H9 (cell line): Measurements from ENCODE around the gene LARP1. TPM values are rescaled to one million over a fixed set of nuclear protein-coding genes. Genes with fewer than 3 reads are reported as not detected.

Source experiments
- DNase-seq: peaks from one replicate; pipeline ENCODE4 v3.0.0-alpha.2; 2017
- H2AFZ ChIP-seq: one replicate; pipeline ENCODE4 v1.6.1; 2013; ENCODE audit warnings: mild to moderate bottlenecking, low read length, control low read depth, moderate library complexity
- H2AK5ac ChIP-seq: 2 replicates; pipeline ENCODE4 v1.6.1; 2013; ENCODE audit warnings: low read length, control low read depth, mixed read lengths; ENCODE audit not compliant: insufficient read length
- H2BK120ac ChIP-seq: one replicate; pipeline ENCODE4 v1.6.1; 2013; ENCODE audit warnings: low read depth, mild to moderate bottlenecking, low read length, control low read depth, inconsistent platforms; ENCODE audit not compliant: poor library complexity, severe bottlenecking
- H2BK12ac ChIP-seq: 2 replicates; pipeline ENCODE4 v1.6.1; 2013; ENCODE audit warnings: low read length, control low read depth, mixed read lengths, low read depth; ENCODE audit not compliant: insufficient read length
- H2BK15ac ChIP-seq: 2 replicates; pipeline ENCODE4 v1.6.1; 2013; ENCODE audit warnings: low read depth, low read length, control low read depth
- H2BK20ac ChIP-seq: one replicate; pipeline ENCODE4 v1.6.1; 2013; ENCODE audit warnings: low read depth, mild to moderate bottlenecking, low read length, control low read depth, inconsistent platforms; ENCODE audit not compliant: poor library complexity, severe bottlenecking
- H2BK5ac ChIP-seq: 2 replicates; pipeline ENCODE4 v1.6.1; 2013; ENCODE audit warnings: low read length, control low read depth, mixed read lengths; ENCODE audit not compliant: insufficient read length
- H3K14ac ChIP-seq: 2 replicates; pipeline ENCODE4 v1.6.1; 2013; ENCODE audit warnings: low read length, control low read depth; ENCODE audit not compliant: insufficient read depth
- H3K18ac ChIP-seq: 2 replicates; pipeline ENCODE4 v1.6.1; 2013; ENCODE audit warnings: low read depth, mild to moderate bottlenecking, mixed read lengths, low read length, control low read depth; ENCODE audit not compliant: insufficient read length
- H3K23ac ChIP-seq: 2 replicates; pipeline ENCODE4 v1.6.1; 2013; ENCODE audit warnings: low read length, control low read depth, mixed read lengths, low read depth; ENCODE audit not compliant: insufficient read length
- H3K23me2 ChIP-seq: 2 replicates; pipeline ENCODE4 v1.6.1; 2013; ENCODE audit warnings: low read depth, mild to moderate bottlenecking, mixed read lengths, low read length, control low read depth; ENCODE audit not compliant: insufficient read length, poor library complexity, severe bottlenecking
- H3K27ac ChIP-seq: 2 replicates; pipeline ENCODE4 v1.5.1; 2013; ENCODE audit warnings: low read length, control low read depth, mixed read lengths, low read depth; ENCODE audit not compliant: insufficient read length
- H3K27me3 ChIP-seq: 2 replicates; pipeline ENCODE4 v1.6.1; 2013; ENCODE audit warnings: low read length, control low read depth, inconsistent platforms; ENCODE audit not compliant: insufficient read depth
- H3K4ac ChIP-seq: 2 replicates; pipeline ENCODE4 v1.6.1; 2013; ENCODE audit warnings: low read depth, mild to moderate bottlenecking, control low read depth, inconsistent platforms, low read length, moderate library complexity
- H3K4me1 ChIP-seq: 2 replicates; pipeline ENCODE4 v1.6.1; 2013; ENCODE audit warnings: low read length, control low read depth, inconsistent platforms; ENCODE audit not compliant: insufficient read depth
- H3K4me2 ChIP-seq: 2 replicates; pipeline ENCODE4 v1.6.1; 2013; ENCODE audit warnings: low read length, control low read depth, mixed read lengths; ENCODE audit not compliant: insufficient read length, insufficient read depth
- H3K56ac ChIP-seq: 2 replicates; pipeline ENCODE4 v1.6.1; 2013; ENCODE audit warnings: low read depth, mild to moderate bottlenecking, mixed read lengths, low read length, control low read depth; ENCODE audit not compliant: insufficient read length
- H3K79me1 ChIP-seq: 2 replicates; pipeline ENCODE4 v1.6.1; 2013; ENCODE audit warnings: low read depth, mild to moderate bottlenecking, moderate library complexity, low read length, control low read depth, inconsistent platforms; ENCODE audit not compliant: insufficient read depth, poor library complexity, severe bottlenecking
- H3K79me2 ChIP-seq: 2 replicates; pipeline ENCODE4 v1.6.1; 2013; ENCODE audit warnings: low read length, control low read depth, inconsistent platforms; ENCODE audit not compliant: insufficient read depth
- H3K9ac ChIP-seq: 2 replicates; pipeline ENCODE4 v1.6.1; 2013; ENCODE audit warnings: low read length, control low read depth, mixed read lengths; ENCODE audit not compliant: insufficient read length; ENCODE audit errors: extremely low read depth
- H3K9me3 ChIP-seq: one replicate; pipeline ENCODE4 v1.6.1; 2013; ENCODE audit warnings: low read depth, low read length, inconsistent platforms; ENCODE audit not compliant: control insufficient read depth
- H3T11ph ChIP-seq: one replicate; pipeline ENCODE4 v1.6.1; 2013; ENCODE audit warnings: mild to moderate bottlenecking, low read length, control low read depth, inconsistent platforms
- H4K20me1 ChIP-seq: one replicate; pipeline ENCODE4 v1.6.1; 2013; ENCODE audit not compliant: control insufficient read depth, insufficient read length, insufficient read depth
- H4K5ac ChIP-seq: 2 replicates; pipeline ENCODE4 v1.6.1; 2013; ENCODE audit warnings: low read depth, mild to moderate bottlenecking, mixed read lengths, low read length, control low read depth; ENCODE audit not compliant: insufficient read length
- H4K8ac ChIP-seq: replicated peaks from 2 replicates; pipeline ENCODE4 v1.6.1; 2013; ENCODE audit warnings: low read length, control low read depth, mixed read lengths, low read depth; ENCODE audit not compliant: insufficient read length
- H4K91ac ChIP-seq: 2 replicates; pipeline ENCODE4 v1.6.1; 2013; ENCODE audit warnings: low read depth, mild to moderate bottlenecking, moderate library complexity, mixed read lengths, low read length, control low read depth; ENCODE audit not compliant: insufficient read length
- H3K27ac Mint-ChIP-seq, 3 experiments: 2 replicates in 2 of 3; 3 replicates in 1 of 3; pipeline ENCODE4 v1.8.0; 2020 to 2021; ENCODE audit warnings: mixed read lengths in 3 of 3, mild to moderate bottlenecking in 1 of 3, moderate library complexity in 1 of 3
- H3K27me3 Mint-ChIP-seq: 2 replicates; pipeline ENCODE4 v1.8.0; 2021; ENCODE audit warnings: low read depth, mild to moderate bottlenecking, moderate library complexity, mixed read lengths
- H3K36me3 Mint-ChIP-seq, 3 experiments: 2 replicates in 2 of 3; 3 replicates in 1 of 3; pipeline ENCODE4 v1.8.0; 2020 to 2021; ENCODE audit warnings: low read depth in 3 of 3, mixed read lengths in 3 of 3; ENCODE audit not compliant: insufficient read depth in 1 of 3
- H3K4me1 Mint-ChIP-seq, 2 experiments: 2 replicates each; pipeline ENCODE4 v1.8.0; 2020; ENCODE audit warnings: mixed read lengths in 2 of 2
- H3K4me3 Mint-ChIP-seq, 2 experiments: 2 replicates in 1 of 2; 3 replicates in 1 of 2; pipeline ENCODE4 v1.8.0; 2020 to 2021; ENCODE audit warnings: mild to moderate bottlenecking in 2 of 2, mixed read lengths in 2 of 2, moderate library complexity in 1 of 2
- H3K9me3 Mint-ChIP-seq, 2 experiments: 2 replicates in 1 of 2; 3 replicates in 1 of 2; pipeline ENCODE4 v1.8.0; 2020; ENCODE audit warnings: mild to moderate bottlenecking in 2 of 2, mixed read lengths in 2 of 2, moderate library complexity in 1 of 2
- whole genome bisulfite sequencing: extraction: QIAGEN DNeasy Blood & Tissue Kit; methylation state at CpG from one replicate; pipeline ENCODE4 v1.1.7; 2013; ENCODE audit warnings: missing lambda C conversion rate, low lambda C conversion rate, mixed read lengths; ENCODE audit not compliant: insufficient read length; ENCODE audit errors: extremely low coverage; 5-methylcytosine and 5-hydroxymethylcytosine counted together
- total RNA-seq: library from RNA; stranded (reverse); gene quantifications from 2 replicates; pipeline ENCODE4 v1.2.1, GENCODE V29; 2021
- TF ChIP-seq, protein P1 (sequence below): fragments of 200-600 bp; sonication (generic); conservative IDR thresholded peaks from 3 replicates; pipeline ENCODE4 v1.8.0; 2021; ENCODE audit warnings: antibody characterized with exemption, mild to moderate bottlenecking

The LARP1 gene
- total RNA-seq, 1 experiment from 2014 or later, result 405 TPM

DNA sequence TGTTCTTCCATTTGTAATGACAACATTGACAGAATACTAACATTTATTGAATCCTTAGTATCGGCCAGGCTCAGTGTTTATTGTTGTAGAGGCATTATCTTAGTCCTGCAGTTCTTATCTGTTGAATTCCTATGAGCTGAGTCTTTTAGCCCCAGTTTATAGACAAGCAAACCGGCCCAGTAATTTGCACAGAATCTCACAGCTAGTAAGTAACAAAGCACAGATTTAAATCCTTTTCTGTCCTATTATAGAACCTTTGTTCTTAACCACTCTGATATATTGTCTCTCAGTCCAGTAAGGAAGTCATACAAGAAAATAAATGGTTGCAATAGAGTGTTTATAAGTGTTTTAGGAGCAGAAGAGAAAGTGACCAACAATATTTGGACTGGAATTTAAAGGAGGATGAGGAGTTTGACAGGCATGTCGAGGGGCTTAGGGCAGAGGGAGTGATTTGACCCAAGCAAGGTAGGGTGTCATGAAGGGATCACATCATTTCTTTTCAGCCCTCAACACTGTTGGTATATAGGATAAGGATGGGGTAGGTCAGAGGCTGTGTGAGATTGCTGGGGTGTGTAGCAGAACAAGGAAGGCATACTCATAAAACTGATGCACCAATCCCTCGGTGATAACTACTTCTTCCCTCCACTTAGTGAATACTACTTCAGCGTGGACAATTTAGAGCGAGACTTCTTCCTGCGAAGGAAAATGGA is 39.5 kb downstream of the LARP1 start:
- Histone ChIP-seq H3K9ac (no peak overlapping the region), H3K9me3 (no peaks in the 10 kb centered on the region), H4K91ac (no peak overlapping the region), H4K5ac (no peak overlapping the region), H3K4me1 (no peaks in the 10 kb centered on the region), H3K79me2 (peaks cover 1% of the 10 kb centered on the region; the same call in 1 of the 2 replicates), H3K27me3 (no peaks in the 10 kb centered on the region), H2BK15ac (no peak overlapping the region), H2AK5ac (no peak overlapping the region), H3K14ac (no peak overlapping the region), H2BK20ac (no peak overlapping the region), H3K4ac (no peak overlapping the region), H2BK120ac (no peak overlapping the region), H3K23me2 (no peaks in the 10 kb centered on the region), H4K20me1 (no peaks in the 10 kb centered on the region), H2BK5ac (no peak overlapping the region), H3T11ph (no peak overlapping the region), H2BK12ac (no peak overlapping the region), H2AFZ (no peak overlapping the region), H3K4me2 (no peak overlapping the region), H3K79me1 (peaks cover 7% of the 10 kb centered on the region), H3K56ac (no peak overlapping the region), H3K23ac (no peak overlapping the region), H3K18ac (no peak overlapping the region), H4K8ac (no peak overlapping the region), H3K27ac (no peak overlapping the region)
- Mint-ChIP-seq H3K27me3 (no peaks in the 10 kb centered on the region), H3K9me3 (no peaks in the 10 kb centered on the region), H3K27ac (peak overlapping the region in 1 of 3 experiments; percentile 11; a peak in 2 of 7 replicates), H3K36me3 (peaks cover 71 to 90% (median 87%) of the 10 kb centered on the region in 3 experiments; a peak in 6 of 7 replicates), H3K4me3 (no peak overlapping the region), H3K4me1 (no peaks in the 10 kb centered on the region)
- DNase-seq, result no peak
- TF ChIP-seq, protein P1, sequence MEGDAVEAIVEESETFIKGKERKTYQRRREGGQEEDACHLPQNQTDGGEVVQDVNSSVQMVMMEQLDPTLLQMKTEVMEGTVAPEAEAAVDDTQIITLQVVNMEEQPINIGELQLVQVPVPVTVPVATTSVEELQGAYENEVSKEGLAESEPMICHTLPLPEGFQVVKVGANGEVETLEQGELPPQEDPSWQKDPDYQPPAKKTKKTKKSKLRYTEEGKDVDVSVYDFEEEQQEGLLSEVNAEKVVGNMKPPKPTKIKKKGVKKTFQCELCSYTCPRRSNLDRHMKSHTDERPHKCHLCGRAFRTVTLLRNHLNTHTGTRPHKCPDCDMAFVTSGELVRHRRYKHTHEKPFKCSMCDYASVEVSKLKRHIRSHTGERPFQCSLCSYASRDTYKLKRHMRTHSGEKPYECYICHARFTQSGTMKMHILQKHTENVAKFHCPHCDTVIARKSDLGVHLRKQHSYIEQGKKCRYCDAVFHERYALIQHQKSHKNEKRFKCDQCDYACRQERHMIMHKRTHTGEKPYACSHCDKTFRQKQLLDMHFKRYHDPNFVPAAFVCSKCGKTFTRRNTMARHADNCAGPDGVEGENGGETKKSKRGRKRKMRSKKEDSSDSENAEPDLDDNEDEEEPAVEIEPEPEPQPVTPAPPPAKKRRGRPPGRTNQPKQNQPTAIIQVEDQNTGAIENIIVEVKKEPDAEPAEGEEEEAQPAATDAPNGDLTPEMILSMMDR, result no peak
- WGBS, result no CpG with 5 or more reads among the region's 7 CpGs
